Kidney tubule cell (primary cell): ENCODE results near the gene S1PR2.
"Not testable (repeated sequence)": the region's sequence is repeated elsewhere in the genome, so short reads cannot be mapped to it uniquely, and the experiment has no call there.

ENCODE experiments used
- DNase-seq: peaks from one replicate; pipeline ENCODE4 v3.0.0-alpha.2; 2018; ENCODE audit warnings: low spot score

S1PR2 gene

DNA sequence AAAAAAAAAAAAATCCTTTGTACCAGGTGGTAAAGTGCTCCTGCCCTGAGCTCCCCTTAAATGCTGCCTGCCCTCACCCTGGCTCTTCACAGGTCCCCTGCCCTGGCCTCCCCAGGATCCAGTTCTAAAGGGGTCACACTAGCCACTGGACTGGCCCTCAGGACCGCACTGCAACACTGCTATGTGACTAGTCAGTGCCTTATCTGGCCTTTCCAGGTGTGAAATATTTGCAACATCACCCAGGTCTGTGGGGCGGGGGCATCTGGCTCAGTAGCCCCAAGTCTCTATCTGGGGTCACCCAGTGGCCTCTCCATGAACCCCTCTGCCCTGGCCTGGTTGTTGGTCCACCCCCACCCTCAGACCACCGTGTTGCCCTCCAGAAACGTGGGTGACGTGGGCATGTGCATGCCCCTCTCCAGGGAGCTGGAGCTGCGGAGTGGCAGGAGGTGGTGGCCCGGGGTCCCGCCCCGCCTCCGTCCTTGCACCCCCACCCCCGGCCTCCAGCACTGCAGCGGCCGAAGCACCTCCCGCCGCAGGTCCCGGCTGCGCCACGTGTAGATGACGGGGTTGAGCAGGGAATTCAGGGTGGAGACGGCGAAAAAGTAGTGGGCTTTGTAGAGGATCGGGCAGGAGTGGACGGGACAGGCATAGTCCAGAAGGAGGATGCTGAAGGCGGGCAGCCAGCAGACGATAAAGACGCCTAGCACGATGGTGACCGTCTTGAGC, 7.5 kb downstream of the S1PR2 start:
- DNase-seq, result no peak

DNA sequence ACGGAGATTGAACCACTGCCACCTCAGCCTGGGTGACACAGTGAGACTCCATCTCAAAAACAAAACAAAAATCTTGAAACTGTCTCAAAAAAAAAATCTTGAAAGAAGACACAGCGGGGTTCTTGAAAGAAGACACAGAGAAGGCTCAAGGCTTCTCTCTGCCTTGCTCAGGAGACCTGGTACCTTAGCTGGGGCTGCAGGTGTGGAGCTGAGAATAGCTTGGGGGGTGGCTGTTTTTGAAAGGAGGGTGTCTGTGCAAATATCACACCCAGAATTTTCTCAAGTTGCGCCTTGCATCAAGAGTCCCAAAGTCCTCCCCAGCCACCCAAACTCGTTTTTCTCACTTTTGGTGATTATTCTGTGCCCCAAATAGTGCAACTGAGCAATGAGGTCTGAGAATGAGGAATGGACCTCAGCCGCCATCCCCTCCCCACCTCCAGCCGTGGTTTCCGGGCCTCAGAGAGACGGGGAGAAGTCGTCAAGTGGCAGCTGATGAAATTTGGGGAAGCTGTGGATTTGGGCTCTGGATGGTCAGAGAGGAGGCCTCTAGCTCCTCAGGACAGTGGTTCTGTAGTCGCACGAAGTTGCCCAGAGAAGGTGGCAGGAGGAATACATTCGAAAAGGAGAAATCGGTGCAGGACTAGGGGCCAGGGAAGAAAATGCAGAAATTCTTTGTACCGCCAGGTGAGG, 8.8 kb downstream of the S1PR2 start:
- no peak for DNase-seq

DNA sequence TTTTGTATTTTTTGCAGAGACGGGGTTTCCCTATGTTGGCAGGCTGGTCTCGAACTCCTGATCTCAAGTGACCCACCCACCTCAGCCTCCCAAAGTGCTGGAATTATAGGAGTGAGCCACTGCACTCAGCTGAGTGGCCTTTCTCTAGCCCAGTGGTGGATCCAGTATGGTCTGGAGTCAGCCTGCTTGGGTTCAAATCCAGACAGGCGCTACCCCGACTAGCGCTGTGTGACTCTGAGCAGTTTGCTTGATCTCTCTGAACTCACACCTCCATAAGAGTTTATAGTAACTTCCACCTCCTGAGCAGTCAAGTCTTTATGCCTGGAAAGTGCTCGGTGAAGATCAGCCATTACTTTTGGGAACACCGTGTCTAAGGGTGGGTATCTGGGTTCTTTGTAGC, 10.4 kb downstream of the S1PR2 start:
- DNase-seq, result no peak

DNA sequence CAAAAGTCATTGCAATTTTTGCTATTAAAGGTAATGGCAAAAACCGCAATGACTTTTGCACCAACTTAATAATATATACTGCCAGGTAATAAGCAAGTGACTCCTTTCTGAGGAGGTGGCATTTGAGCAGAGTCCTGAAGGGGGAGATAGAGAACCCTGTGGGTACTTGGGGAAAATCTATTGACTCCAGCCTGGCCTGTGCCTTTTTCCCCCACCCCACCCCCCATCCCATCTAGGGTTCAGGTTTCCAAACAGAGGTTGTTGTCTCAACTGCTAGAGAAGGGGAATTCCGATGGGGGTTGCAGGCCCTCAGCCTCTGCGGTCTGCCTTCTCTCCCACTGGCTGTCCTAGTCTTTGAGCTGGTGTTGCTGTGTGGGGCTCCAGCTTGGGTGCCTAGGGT, 11.5 kb downstream of the S1PR2 start:
- peak; percentile 62 for DNase-seq

- DNase-seq, result no peak
These were observed 14.0 kb downstream of the S1PR2 start for GRCh38 chr19:10217085-10217484.

DNA sequence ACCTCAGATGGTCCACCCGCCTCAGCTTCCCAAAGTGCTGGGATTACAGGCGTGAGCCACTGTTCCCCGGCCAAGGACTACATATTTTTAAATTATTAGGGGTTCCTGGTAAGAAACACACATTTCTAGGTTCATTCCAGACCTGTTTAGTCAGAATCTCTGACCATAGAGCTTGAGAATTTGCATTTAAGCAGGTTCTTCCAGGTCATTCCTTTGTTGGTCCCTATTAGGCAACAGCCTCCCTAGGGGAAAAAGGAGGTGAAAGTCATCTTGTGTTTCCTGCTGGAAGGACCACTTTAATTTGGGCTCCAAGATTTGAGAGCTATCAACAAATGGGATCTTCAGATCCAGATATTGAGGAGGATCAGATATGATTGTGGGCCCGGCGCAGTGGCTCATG, 16.3 kb downstream of the S1PR2 start:
- DNase-seq, result peak; percentile 42

DNA sequence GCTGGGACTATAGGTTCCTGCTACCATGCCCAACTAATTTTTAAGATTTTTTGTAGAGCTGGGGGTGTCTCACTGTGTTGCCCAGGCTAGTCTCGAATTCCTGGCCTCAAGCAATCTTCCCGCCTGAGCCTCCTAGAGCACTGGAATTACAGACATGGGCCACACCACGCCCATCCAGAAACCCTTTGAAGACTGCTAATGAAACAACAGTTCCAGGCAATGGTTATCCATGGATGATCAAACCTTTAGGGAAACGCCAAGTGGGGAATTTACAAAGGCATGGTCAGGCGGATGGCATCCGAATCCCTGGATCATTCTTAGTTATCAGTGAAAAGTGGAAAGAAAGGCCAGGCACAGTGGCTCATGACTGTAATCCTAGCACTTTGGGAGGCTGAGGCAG, 19.4 kb downstream of the S1PR2 start:
- DNase-seq, result no peak

GRCh38 chr19:10211061-10211460, 20.1 kb downstream of the S1PR2 start:
- DNase-seq, result no peak

- no peak for DNase-seq
These were observed 21.8 kb downstream of the S1PR2 start for GRCh38 chr19:10209315-10209714.

DNA sequence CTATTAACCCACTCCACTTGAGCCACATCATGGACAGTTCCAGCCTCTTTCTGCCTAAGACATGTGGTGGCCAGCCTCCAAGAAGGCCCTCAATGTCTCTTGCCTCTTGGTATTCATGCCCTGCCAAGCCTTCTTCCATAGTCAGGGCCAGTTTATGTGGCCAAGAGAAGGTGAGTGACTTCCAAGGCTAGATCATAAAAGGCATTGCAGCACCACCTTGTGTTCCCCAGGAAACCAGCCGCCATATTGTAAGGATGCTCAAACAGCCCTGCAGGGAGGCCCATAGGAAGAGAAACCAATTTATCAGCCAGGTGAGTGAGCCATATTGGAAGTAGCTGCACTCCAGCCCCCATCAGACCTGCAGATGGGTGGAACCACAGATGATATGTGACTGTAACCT, 24.1 kb downstream of the S1PR2 start:
- DNase-seq, result no peak

GRCh38 chr19:10206226-10206885, 24.8 kb downstream of the S1PR2 start:
- peak; percentile 45 for DNase-seq

- no peak for DNase-seq
These were observed 25.5 kb downstream of the S1PR2 start for GRCh38 chr19:10205636-10206035.

DNA sequence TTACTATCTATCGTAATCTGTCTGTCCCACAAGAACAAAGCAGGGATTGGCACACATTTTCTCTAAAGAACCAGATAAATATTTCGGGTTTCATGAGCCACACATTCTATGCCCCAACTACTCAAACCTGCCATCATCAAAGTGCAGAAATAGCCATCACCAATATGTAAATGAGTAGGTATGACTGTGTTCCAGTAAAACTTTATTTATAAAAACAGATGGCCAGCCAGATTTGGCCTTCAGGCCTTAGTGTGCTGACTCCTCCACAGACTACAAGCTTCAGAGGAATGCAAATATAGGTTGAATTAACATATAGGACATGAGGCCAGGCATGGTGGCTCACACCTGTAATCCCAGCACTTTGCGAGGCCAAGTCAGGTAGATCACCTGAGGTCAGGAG, 27.4 kb downstream of the S1PR2 start:
- no peak for DNase-seq

DNA sequence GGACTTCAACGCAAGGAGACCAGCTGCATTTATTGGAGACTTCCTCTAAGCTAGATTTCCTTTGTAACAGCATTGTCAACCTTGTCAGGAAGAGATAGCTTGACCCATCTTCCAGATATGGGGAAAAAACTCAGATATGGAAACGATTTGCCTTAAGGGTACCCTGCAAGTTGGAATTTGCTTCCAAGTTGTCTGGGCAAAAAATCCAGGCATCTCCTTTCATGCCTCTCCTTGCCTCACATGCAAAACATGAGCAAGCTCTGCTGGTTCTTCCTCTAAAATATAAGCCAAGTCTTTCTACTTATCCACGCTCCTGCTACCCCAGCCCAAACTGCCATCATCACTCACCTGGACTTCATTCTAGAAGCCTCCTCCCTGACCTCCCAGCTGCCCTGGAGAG, 30.0 kb downstream of the S1PR2 start:
- DNase-seq, result no peak

DNA sequence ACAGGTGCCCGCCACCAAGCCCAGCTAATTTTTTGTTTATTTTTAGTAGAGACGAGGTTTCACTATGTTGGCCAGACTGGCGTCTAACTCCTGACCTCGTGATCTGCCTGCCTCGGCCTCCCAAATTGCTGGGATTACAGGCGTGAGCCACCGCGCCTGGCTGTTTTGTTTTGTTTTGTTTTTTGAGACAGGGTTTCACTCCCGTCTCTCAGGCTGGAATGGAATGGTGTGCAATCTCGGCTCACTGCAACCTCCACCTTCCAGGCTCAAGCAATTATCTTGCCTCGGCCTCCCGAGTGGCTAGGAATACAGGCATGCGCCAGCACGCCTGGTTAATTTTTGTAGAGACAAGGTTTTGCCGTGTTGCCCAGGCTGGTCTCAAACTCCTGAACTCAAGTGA, 31.0 kb downstream of the S1PR2 start:
- DNase-seq, result not testable (repeated sequence)

DNA sequence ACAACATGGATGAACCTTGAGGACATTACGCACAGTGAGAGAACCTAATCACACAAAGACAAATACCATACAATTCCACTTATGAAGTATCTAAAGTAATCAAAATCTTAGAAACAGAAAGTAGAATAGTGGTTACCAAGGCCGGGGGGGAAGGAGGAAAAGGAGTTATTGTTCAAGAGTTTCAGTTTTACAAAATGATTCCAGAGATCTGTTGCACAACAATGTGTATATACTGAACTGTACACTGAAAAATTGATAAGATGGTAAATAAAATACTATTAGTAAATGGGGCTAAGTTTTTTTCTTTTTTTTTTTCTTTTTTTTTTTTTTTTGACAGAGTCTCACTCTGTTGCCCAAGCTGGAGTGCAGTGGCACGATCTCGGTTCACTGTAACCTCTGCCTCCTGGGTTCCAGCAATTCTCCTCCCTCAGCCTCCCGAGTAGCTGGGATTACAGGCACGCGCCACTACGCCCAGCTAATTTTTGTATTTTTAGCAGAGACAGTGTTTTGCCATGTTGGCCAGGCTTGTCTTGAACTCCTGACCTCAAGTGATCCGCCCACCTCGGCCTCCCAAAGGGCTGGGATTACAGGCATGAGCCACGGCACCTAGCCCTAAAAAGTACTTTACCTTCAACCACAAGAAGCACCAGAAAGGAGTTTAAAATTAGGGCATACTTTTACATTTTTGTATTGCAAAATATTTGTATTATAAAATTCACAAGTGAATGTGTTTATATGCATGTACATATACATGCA, 32.1 kb downstream of the S1PR2 start:
- DNase-seq, result not testable (repeated sequence)

GRCh38 chr19:10195199-10195519, 36.0 kb downstream of the S1PR2 start:
- no peak for DNase-seq

DNA sequence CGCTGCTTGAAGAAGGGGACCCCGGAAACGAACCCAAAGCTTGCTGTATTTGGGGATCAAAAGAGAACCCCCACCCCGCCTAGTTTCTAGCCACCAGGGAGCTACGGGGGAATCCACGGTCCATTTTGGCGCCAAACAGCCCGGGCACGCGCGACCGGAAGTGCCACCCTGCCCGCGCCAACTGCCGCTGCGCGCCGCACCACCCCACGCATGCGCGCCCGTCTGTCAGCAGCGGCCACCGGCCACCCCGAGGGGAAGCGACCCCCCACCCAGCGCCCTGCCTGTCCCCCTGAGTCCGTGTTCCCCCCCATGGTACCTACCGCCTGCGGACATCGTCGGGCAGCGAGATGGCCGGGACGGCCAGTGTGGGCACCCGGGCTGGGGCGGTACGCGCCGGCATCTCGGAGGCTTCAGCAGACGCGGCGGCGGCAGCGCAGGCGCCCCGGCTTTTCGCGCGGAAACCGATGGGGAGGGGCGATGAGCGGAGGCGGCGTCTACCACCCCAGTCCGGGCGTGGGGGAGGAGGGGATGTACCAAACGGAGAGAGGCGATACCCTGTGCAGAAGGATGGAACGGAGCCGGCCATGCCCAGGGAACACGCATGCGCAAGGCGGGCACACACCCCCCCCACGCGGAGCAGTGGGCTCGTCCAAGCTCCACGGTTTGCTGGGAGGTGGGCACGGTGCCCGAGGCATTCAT, 36.5 kb downstream of the S1PR2 start, which contains the start of gene DNMT1:
Gene DNMT1 (minus strand): TSS at position 454 of the 699 bp plus-strand sequence. CDS start 54 bp downstream, at position 400.
- DNase-seq, result peak; percentile 96

- peak; percentile 65 for DNase-seq
These were observed 37.2 kb downstream of the S1PR2 start for GRCh38 chr19:10193790-10194499.

DNA sequence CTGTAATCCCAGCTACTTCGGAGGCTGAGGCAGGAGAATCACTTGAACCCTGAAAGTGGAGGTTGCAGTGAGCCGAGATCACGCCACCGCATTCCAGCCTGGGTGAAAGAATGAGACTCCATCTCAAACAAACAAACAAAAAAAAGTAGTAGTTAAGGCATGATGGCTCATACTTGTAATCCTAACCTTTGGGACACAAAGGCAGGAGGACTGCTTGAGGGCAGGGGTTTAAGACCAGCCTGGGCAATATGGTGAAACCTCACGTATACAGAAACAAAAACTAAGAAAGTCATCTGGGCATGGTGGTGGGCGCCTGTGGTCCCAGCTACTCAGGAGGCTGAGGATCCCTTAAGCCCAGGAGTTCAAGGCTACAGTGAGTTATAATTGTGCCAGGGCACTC, 38.2 kb downstream of the S1PR2 start:
- no peak for DNase-seq

GRCh38 chr19:10191347-10191746, 39.8 kb downstream of the S1PR2 start:
- no peak for DNase-seq
